HG03520 (cell line): ENCODE data around the gene KIAA1217.

ENCODE experiments used
- ATAC-seq: cut with Tn5 transposase; IDR thresholded peaks from one replicate; pipeline ENCODE4 v1.9.1; 2021; ENCODE audit warnings: mild to moderate bottlenecking, moderate library complexity; ENCODE audit not compliant: unreplicated experiment

KIAA1217 gene

DNA sequence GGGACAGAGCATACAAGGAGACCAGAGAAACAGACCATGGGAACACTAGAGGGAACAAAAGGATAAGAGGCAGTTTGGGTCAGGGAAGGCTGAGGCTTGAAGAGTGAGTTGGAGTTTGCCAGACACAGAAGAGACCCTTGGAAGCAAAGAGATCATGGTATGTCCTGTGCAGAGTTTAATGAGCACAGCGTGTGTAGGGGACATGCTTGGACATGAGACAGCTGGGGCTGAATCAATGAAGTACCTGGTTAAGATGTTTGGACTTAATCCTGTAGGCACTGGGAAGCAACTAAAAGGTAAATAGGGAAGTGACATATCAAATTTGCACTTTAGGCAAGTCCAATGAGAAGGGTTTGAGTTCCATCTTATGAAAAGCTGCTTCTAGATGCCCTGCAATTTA lies 79.6 kb downstream of the KIAA1217 start:
- no peak for ATAC-seq

DNA sequence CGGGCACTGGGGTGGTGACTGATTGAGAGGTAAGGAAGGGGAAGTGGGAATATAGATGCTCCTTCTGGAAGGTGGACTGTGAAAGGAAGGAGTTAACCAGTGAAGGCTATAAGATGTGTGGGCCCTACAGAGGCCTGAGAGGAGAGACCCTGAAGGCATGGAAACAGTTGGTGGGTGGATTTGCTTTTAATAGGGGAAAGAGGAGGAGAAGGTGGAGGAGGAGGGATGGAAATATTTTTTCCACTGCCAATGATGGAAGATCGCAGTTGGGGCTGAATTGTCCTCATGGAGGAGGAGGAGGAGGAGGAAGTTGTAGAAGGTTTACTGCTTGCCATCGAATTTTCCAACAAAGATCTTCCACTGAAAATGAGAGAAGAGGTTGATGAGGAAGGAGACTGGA lies 80.3 kb downstream of the KIAA1217 start:
- ATAC-seq, result no peak

DNA sequence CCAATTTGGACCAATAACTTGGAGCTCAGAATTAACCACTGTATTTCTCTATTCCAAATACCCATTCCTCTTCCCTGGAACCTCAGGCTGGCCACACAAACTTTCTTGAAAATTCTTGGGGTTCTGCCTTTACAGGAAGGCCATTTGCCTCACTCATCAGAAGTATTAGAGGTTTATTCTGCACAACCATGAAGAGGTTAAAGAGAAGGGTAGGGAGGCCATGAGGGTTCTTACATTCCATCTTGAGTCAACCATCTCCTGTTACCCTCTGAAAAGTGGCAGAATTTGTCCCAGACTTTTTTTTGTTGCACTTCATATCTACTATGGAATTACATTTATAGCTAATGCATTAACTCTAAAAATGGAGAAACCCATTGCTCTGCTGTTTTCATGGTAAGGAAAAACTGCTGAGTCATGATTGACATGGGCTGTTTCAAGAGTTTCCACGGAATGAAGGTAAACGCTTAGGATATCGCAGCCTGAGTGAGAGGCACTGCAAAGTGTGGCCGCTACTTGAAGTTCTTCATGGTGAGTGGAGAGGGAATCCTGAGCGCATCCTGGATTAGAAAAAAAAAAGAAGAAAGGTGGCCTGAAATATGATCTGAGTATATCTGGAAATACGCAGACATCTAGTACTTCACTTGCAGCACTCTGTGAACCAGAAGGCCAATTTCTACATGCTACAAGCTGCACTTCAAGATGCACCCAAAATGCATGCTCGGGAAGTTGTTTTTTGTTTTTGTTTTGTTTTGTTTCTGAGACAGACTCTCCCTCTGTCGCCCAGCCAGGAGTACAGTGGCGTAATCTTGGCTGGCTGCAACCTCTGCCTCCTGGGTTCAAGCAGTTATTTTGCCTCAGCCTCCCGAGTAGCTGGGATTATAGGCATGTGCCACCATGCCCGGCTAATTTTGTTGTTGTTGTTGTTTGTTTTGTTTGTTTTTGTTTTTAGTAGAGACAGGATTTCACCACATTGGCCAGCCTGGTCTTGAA lies 83.7 kb downstream of the KIAA1217 start:
- no peak for ATAC-seq

DNA sequence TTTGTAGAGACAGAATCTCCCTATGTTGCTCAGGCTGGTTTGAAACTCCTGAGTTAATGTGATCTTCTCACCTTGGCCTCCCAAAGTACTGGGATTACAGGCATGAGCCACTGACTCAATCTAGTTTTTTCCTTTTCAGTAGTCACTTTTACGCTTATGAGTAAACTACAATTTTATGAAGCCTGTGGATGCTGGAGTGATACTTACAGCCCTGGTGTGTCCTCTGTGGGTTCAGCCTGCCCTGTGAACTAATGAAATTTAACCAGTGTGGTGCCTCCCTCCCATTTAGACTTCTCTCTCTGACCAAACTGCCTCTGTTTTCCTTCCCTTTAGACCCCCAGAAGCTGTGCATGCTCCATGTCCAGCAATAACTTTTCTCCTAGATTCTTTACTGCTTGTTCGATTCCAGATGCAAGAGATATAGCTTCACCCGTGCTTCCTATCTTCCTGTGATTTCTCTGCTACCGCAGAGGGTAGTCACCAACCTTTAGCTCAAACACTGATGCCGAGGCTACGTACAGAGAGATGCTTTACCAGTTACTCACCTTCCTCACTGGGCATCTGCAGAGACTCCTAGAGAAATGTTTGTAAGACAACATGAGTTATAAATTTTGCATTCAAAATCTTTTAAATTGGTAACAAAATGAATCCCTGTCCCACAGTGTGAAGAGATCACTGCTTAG lies 90.8 kb downstream of the KIAA1217 start:
- no peak for ATAC-seq

DNA sequence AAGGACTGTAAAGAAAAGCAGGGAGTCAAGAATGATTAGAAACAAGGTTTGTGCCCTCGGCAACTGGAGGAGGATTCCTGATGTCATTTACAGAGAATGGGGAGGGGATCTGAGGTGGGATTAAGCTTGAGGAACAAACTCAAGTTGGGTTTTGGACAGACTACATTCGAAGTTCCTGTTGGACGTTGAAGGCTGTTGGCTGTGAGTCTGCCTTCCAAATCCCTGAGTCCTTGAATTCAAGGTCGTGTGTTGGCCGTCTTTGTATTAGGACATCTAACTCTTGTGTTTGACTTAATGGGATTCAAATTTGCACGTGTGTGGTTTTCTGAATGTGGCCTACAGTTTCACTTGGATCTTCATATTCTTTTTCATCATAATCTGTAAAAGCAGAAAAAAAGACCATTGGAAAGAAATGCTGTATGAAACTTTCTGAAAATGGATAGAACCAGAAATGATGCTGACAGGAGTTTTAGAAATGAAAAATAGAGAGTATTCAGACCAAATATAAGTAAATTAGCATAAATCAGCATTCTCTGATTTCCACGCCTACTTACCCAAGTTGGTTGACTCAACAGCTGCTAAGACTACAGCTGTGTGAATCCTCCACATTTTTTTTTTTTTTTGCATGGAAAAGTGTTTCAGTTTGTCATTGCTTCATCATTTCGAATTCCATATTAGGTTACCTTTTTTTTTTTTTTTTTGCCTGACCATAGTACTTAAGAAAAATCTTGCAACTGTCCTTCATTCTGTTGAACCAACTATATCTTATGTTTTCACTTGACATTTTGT lies 94.8 kb downstream of the KIAA1217 start:
- no peak for ATAC-seq

DNA sequence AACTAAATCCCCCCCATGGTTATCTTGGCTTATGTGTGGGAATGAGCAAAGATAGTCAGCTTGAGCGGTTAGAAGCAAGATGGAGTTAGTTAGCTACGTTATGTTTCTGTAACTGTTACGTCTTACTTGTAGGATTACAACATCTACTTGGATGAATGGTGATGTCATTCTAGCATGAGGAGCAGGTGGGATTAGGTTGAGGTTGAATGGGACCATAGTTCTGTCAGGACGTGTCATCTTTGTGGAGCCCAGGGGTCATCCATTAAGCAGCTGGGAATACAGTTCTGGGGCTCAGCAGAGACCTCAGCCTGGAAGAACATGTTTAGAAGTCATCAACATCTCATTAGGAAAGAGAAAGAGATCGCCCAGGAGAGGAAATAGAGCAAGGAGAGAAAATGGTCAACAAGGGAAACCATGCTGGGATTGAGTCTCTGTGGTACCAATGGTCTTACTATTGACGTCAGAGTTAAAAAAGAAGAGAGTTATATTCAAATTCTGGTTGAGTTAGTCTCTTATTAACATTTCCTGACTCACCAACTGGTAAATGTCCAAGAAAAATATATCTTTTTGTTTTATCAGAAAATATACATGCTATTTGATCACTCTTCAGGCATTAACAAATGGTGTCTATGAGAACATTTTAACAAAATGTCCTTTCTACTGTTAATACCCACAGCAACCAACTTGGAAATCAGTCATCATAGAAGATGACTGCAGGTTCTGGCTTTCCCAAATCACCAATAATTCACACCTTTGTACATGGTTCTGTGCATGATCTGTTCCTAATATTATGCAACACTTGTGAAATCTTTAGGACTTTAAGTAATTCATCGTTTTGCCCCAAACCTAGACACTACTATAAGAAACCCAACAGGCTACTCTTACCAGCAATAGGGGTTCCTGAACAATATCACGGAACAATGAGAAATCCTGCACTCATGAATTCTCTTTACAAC lies 96.9 kb downstream of the KIAA1217 start:
- no peak for ATAC-seq

DNA sequence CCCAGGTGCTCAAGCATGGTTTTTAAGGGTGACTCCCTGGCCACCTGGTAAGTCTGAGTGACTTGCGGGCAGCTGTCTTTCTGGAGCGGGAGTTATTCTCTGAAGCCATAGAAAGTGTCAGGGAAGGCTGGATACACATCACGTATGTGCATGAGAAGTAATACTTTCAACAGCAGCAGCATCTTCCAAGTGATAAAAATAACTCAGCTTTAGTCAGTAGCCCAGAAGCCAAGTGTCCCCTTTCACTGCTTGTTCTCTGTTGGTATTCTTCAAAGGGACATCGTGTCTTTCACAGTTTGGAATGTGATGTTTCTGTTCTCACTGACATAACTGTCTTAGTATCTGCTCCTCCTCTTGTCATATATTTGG lies 97.6 kb downstream of the KIAA1217 start:
- ATAC-seq, result no peak

DNA sequence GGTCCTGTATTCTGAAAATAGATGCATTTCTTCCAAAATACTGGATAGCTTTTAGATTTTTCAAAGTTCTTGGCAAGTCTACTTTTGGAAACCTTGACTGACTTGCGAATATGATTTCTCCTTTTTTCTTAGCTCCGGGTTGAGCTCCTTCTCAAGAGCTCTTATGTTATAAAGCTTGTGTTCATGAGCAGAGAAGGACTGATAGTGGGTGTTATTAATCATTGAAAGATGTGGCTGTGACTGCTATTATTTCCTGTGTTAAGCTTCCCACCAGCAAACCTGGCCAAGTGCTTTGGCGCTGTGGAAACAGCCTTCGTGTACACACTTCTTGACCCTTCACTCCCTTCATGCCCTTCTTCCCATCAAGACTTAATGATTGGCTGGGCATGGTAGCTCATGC lies 98.2 kb downstream of the KIAA1217 start:
- ATAC-seq, result no peak

DNA sequence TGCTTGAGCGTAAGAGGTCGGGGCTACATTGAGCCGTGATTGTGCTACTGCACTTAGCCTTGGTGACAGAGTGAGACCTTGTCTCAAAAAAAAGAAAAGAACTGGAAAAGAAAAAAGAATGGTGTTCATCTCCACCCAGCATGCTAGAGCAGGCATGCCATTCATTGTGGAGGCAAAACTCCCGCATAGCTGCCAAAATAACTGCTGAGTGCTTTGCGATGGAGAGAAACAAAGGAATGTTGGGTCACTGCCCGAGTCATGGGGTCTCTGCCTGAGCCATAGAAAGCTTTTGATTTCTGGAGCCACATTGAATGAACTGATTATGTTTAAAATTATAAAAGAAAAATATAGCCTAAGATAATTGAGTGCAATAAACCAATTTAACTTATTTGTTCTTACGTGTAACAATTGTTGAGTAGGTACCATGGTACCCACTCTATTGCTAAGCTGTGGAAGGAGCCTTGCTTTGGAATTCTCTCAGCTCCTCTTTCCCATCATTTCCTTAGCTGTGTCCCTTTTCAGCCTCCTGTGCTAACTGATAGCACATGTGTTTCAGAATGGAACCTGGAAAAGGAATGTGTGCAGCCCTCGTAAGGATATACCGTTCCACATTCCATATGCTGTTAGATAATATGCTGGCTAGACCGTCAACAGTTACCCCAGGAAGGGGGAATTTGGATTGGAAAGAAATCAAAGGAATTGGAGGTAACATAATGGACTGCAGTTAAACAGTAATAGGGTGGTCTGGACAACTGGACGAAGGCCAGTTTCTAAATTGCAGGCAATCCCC lies 99.0 kb downstream of the KIAA1217 start:
- ATAC-seq, result no peak

DNA sequence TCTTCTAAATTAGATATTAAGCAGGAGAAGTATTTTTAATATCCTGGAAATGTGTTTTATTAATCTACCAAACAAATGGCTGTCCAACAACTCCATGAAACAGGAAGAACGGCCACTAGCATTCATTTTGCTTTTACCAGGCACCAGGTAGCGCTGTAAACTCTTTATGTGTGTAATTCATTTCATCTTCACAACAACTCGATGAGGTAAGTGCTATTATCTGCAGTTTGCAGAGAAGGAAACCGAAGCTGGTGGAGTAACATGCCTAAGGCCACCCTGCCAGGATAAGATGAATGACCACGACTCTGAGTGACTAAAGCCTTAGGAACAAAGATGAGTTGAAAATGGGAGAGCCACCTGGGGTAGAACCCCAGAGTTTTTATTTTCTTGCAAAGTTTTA lies 101.2 kb downstream of the KIAA1217 start:
- ATAC-seq, result no peak

DNA sequence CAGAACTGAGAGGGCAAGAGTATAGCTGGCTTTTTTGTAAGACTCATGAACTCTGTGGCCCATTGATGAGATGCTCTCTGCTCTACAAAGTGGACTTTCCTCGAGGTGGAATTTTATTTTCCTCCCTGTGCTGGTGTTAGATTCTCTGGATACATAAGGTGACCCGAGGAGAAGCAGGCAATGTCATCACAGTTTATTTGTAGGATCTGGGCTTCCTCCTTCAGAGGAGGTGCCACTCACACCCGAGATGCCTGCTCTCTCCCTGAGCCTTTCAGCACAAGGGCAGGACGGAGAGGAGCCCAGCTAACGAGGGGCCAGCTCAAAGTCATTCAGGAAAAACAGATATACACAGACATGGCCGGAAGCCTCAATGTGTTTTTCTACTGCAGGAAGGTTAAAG lies 103.0 kb downstream of the KIAA1217 start:
- no peak for ATAC-seq

DNA sequence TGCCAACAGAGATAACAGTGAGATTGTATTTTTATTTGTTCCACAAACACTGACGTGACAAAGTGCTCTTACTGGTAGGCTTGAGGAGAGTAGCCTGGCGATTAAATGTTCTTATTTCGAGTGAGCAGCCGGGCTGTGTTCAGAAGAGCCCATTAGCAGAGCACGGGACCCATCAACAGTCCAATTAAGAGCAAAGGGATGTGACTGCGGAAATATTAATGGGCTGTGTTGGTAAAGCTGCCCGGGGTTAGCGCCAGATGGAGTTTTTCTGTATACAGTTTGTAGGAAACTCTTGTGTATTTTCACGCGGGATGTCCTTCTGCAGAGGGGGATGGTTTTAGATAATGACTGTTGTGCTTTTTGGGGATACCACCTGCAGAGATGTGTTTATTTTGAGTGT lies 104.3 kb downstream of the KIAA1217 start:
- ATAC-seq, result no peak

DNA sequence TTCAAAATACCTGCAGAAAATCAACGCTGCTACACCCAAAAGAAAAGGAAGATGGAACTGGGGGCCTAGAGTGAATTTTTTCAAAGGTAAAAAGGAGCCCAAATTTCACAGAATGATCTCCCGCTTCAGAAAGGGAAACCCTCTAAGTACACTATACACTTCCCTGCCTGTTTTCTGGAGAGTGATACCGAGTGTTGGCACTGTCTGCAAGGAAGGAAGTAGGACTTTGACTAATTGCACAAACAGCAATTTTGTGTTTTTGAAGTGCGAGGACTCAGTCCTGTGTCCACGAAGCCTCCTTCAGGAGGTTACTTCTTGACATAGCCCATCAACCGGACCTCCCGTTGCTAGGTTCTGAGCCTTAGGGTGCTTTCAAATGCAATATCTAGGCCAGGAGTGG lies 106.3 kb downstream of the KIAA1217 start:
- ATAC-seq, result no peak

DNA sequence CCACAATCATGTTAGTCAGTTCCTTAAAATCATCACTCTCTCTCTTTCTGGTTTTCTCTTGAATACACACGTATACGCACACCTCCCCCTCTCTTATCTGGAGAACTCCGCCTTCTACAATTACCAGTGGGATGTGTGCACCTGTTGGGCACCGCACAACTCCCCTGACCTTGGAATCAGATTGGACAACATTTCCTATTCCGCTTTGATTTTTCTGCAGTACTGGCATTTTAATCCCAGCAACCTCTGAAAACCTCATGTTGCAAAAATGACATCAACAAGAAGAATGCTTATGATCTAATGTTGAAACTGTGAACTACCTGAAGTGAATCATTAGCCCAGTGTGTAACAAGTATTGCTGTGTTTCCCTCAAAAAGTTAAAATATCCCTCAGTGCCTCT lies 109.6 kb downstream of the KIAA1217 start:
- no peak for ATAC-seq

DNA sequence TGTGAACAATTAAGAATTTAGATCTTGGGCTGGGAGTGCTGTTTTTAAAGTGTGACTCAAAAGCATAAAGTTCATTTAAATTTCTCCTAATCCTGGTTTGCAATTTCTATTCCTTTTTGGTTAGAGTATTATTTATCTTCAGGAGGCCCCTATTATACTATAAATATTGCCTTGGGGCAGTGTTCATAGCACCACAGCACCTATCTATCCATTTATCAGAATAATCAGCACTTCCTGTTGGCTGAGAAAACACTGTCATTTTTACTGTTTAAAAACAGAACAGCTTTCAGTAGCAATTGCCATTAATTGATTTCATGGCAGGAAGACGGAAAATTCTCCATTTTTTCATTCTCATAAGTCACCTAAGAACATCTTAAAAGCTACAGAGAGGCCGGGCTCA lies 111.4 kb downstream of the KIAA1217 start:
- no peak for ATAC-seq

DNA sequence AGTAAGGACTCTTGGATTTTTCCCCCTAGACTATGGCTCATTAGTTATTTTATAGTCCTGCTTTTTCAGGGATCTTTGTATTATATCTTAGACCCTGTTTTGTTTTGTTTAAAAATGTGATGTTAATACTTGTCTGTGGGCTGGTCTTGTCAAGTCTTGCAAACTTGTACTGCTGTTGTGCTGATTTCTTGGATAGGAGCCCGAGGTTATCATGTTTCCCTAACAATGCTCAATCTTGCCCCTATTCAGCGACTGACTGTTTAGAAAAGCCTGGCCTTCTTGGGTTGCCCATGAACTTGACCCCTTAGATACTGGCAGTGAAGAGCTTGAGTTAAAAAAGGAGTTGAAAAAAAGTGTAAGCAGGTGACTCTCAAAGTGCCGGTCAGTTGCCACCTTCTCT lies 115.7 kb downstream of the KIAA1217 start:
- no peak for ATAC-seq

DNA sequence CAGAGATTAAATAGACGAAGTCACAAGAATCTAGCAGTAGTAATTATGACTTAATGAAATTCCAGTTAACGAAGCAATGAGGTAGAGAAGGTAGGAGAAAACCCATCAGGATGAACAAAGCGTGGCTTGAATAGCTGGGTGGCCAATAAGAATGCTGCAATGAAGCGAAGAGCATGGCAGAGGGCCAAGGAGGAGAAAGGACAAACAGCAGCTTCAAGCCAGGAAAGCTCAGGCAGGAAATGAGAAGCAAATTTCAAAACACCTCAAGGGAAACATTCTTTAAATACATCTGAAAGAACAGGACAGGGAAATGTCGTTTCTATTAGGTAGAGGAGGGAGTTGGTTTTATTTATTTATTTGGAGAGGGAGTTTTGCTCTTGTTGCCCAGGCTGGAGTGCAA lies 122.5 kb downstream of the KIAA1217 start:
- no peak for ATAC-seq

DNA sequence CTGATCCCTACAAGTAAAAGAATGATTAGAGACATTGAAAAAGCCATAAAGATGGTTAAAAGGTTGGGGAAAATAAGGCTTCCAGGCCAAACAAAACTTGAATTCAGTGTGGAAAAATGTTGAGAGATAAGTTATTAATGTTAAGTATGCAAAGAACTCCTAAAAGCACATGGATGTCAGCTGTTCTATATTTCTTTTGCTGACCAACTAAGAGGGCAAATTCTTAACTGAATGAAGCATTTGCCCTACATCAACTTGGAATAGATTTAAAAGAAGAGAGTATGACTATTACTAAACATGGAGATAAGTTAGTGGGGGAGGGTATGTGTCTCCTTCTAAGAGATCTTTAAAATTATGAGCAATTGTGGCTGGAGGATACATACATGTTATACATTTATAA lies 124.8 kb downstream of the KIAA1217 start:
- no peak for ATAC-seq

DNA sequence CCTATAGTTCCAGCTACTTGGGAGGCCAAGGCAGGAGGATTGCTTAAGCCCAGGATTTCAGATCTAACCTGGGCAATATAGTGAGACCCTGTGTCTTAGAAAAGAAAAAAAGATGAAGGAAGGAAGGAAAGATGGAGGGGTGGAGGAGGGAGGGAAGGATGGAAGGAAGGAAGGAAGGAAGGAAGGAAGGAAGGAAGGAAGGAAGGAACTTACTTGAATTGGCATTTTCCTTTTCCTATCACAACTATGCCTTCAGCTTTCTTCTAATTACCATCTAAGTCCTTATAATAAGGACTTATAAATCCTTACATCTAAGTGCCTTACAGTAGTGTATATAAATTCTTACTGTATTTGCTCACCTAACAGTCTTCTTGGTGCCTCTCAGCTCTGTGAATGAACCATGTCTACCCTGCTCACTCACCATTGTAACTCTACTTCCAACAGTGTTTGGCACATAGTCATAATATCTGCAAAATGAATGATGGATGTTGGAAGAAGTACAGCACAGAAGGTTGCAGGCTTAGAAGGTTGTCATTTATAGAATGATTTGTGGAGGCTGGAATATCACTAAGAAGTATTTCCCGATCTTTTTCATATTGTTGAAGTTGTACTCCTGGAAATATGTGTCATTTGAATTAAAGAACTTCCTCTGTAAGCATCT lies 125.5 kb downstream of the KIAA1217 start:
- ATAC-seq, result no peak
